ENCODE results near the gene RFX1.
"Not testable (repeated sequence)": the region's sequence is repeated elsewhere in the genome, so short reads cannot be mapped to it uniquely, and the experiment has no call there.

Gene RFX1

GRCh38 chr19:14031719-14032480 is 25.8 kb upstream of the RFX1 start, which contains the start of gene IL27RA:
Gene IL27RA, plus strand, starts transcription at chr19:14031762. Its CDS starts 111 bp downstream, at chr19:14031873.
- Histone ChIP-seq H3K4me1 (ENCODE audit: control insufficient read depth in 1 of 2, insufficient read depth in 1 of 2, low read depth in 1 of 2, low read length in 1 of 2) (peaks cover 11 to 12% of the 10 kb centered on the region in 2 experiments), H3K9me3 (no peaks in the 10 kb centered on the region), H3K4me3 (ENCODE audit: low read depth in 1 of 2, low read length in 1 of 2) (peak within 1 kb of the TSS; percentile 42 to 55), H3K36me3 (no peaks in the 10 kb centered on the region), H3K27me3 (peaks cover 55% of the 10 kb centered on the region), H3K27ac (no peak within 1 kb of the TSS)
- peak; percentile 13 for TF ChIP-seq CTCF (IDR thresholded peaks at IDR 0.05)

- Histone ChIP-seq H3K4me1 (ENCODE audit: control insufficient read depth in 1 of 2, insufficient read depth in 1 of 2, low read depth in 1 of 2, low read length in 1 of 2) (peaks cover 11 to 12% of the 10 kb centered on the region in 2 experiments), H3K4me3 (ENCODE audit: low read depth in 1 of 2, low read length in 1 of 2) (peak overlapping the region; percentile 42 to 55), H3K36me3 (no peaks in the 10 kb centered on the region), H3K9me3 (no peaks in the 10 kb centered on the region), H3K27me3 (peaks cover 55% of the 10 kb centered on the region), H3K27ac (no peak overlapping the region)
- TF ChIP-seq CTCF (IDR thresholded peaks at IDR 0.05): no peak
Observed at GRCh38 chr19:14030997-14031718, 25.0 kb upstream of the RFX1 start.

- no peaks in the 10 kb centered on the region for H3K36me3 ChIP-seq
- peaks cover 15 to 20% of the 10 kb centered on the region in 2 experiments for H3K4me1 ChIP-seq (ENCODE audit: control insufficient read depth in 1 of 2, insufficient read depth in 1 of 2, low read depth in 1 of 2, low read length in 1 of 2)
- no peak for TF ChIP-seq CTCF (IDR thresholded peaks at IDR 0.05)
- no peaks in the 10 kb centered on the region for H3K9me3 ChIP-seq
- H3K27me3 ChIP-seq: peaks cover 55% of the 10 kb centered on the region
- H3K27ac ChIP-seq: no peak overlapping the region
- no peak overlapping the region for H3K4me3 ChIP-seq (ENCODE audit: low read depth in 1 of 2, low read length in 1 of 2)
Observed at GRCh38 chr19:14028901-14029300, 22.8 kb upstream of the RFX1 start.

GRCh38 chr19:14027856-14028450 is 21.8 kb upstream of the RFX1 start, which contains the start of gene RLN3:
Gene RLN3, plus strand, starts transcription at chr19:14028148. Its CDS starts 57 bp downstream, at chr19:14028205.
- Histone ChIP-seq H3K27ac (no peak within 1 kb of the TSS), H3K9me3 (no peaks in the 10 kb centered on the region), H3K36me3 (no peaks in the 10 kb centered on the region), H3K4me3 (ENCODE audit: low read depth in 1 of 2, low read length in 1 of 2) (no peak within 1 kb of the TSS), H3K4me1 (ENCODE audit: control insufficient read depth in 1 of 2, insufficient read depth in 1 of 2, low read depth in 1 of 2, low read length in 1 of 2) (peaks cover 15 to 20% of the 10 kb centered on the region in 2 experiments), H3K27me3 (peaks cover 54% of the 10 kb centered on the region)
- no peak for TF ChIP-seq CTCF (IDR thresholded peaks at IDR 0.05)

GRCh38 chr19:14026652-14027192 is 20.6 kb upstream of the RFX1 start:
- not testable (repeated sequence) for H3K9me3 ChIP-seq; H3K36me3 ChIP-seq; H3K4me3 ChIP-seq (ENCODE audit: low read depth in 1 of 2, low read length in 1 of 2); H3K27ac ChIP-seq
- Histone ChIP-seq H3K27me3 (peaks cover 42% of the 10 kb centered on the region), H3K4me1 (ENCODE audit: control insufficient read depth in 1 of 2, insufficient read depth in 1 of 2, low read depth in 1 of 2, low read length in 1 of 2) (peaks cover 8 to 13% of the 10 kb centered on the region in 2 experiments)
